HG03442 (cell line): ENCODE results near the gene HYPK.
"Not testable (repeated sequence)": the region's sequence is repeated elsewhere in the genome, so short reads cannot be mapped to it uniquely, and the experiment has no call there.

Source experiments
- ATAC-seq: cut with Tn5 transposase; IDR thresholded peaks from one replicate; pipeline ENCODE4 v1.9.1; 2021; ENCODE audit warnings: mild to moderate bottlenecking, moderate library complexity; ENCODE audit not compliant: unreplicated experiment

The HYPK gene

DNA sequence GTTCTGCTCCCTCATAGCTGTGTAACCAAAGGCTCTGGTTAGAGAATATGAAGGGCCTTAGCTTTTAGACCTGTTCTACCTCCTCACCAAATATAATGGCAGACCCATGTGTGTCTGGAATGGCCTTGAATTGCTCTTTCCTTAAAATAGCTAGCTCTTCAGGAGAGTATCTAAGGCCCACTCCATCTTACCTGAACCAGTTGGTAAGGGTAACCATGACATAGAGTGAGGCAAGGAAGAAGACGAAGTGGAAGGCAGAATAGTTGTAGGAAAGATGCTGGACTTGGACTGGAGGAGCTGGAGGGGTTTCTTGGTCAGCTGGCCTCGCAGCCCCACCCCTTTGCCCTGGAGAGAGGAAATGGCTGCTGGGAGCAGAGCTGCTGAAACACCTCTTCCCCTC, 5.2 kb upstream of the HYPK start:
- no peak for ATAC-seq

DNA sequence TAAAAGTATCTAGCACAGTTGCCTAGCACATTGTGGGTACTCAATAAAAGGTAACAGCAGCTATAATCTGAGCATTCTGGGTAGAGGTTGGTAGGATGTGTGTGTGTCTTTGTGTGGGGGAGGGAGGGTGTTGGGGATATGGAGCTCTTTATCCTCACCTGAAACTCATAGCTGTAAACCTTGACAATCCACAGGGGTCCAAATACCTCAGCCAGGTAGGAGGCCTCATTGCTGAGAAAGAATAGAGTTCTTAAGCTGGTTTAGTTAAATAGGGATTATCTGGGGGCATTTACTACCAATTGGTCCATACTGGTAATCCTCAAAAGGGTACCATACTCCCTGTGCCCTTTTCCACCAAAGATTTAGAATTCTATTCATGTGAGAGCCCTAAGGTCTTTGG, 4.4 kb upstream of the HYPK start:
- no peak for ATAC-seq

DNA sequence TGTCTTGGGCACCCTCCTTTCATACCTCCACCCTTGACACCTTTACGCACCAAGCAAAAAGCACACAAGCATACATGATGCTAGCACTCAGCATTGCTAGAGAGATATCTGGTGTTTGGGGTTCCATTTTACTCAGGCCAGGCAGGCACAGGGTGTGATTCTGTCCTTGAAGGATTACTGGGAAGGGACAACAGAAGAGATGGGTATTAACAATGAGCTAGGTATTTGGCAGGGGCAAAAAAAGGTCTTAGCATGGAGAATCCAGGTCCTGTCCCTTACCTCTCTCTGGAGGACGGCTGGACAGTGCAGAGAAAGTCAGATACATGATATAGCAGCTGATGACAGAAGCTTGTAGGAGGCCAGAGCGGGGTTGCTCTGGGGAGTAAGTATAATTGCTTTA, 3.8 kb upstream of the HYPK start:
- no peak for ATAC-seq

DNA sequence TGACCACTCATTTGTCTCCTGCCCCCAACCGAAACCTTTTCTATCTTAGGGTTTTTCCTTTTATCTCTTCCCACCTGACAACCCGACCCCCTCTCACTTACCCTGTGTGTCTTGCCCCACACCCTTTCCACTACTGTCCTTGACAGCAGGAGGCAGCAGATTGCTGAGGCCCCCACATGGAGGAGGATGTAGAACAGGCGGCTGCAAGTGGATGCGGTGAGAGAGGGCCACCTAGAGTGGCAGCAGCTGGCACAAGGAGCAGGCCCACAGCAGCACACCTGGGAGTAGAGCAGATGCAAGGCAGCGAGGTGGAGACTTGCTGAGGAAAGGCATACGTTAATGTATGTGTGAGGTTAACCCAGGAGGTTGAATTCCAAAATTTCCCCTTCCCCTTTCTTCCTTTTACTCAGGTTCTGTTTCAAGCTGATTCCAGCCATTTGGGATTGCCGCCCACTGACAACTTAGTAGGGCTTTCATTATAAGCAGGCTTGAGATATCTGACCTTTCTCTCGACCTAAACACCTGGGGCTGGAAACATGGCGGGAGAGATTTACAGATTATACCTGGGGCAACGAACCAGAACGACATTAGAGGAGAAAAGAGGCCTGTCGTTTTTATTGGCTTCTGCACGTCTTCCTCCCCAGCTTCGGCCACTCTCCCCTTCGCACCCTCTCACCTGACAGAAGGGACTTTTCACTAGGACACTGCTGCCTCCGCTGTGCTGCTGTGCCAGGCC, 1.0 kb upstream of the HYPK start:
- ATAC-seq: no peak

DNA sequence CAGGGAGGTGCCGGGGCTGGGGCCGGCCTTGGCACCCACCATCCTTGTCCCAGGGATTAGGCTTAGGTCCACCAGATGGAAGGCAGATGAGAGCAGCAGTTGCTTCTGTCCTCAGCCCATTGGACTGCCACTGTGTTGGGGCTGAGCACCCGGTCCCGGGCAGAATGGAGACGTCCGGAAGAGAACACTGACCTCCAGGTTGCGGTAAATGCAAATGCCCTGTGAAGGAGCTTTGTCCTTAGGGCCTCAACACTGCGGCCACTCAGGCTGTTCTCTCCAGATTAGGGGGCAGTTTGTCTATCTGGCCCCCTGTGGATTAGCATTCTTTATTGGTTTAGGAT, 484 bp upstream of the HYPK start, which contains the start of gene SERINC4:
TSS of gene SERINC4 (minus strand) at position 276 of the 341 bp plus-strand sequence. CDS start at position 42, 234 bp downstream.
- no peak for ATAC-seq

DNA sequence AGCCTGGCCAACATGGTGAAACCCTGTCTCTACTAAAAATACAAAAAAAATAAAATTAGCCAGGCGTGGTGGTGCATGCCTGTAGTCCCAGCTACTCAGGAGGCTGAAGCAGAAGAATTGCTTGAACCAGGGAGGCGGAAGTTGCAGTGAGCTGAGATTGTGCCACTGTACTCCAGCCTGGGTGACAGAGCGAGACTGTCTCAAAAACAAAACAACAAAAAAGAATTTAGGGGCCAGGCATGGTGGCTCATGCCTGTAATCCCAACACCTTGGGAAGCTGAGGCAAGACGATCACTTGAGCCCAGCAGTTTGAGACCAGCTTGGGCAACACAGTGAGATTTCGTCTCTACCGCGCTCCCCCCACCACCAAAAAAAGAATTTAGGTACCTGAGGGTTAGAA, 2.3 kb downstream of the HYPK start:
- ATAC-seq: not testable (repeated sequence)

DNA sequence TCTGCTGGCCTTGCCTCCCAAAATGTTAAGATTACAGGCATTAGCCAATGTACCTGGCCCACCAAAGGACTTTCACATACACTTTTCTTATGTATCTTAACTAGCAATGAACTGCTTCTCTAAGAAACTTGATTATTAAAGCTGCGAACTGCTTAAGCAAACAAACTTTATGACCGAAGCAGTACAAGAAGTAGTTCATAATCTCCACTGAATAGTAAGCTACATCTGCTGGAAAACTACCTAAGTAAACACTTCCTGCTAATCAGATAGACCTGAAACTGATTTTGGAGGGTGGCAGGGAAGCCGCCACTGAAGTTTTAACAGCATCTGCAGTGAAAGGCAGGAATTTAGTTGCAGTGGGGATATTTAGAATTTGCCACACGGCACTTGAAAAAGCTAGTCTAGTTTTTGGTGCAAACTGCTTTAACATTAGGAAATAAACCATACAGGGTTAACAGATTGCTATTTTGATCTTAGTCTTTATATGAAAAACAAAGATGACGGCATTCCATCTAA, 8.1 kb downstream of the HYPK start:
- ATAC-seq: no peak

DNA sequence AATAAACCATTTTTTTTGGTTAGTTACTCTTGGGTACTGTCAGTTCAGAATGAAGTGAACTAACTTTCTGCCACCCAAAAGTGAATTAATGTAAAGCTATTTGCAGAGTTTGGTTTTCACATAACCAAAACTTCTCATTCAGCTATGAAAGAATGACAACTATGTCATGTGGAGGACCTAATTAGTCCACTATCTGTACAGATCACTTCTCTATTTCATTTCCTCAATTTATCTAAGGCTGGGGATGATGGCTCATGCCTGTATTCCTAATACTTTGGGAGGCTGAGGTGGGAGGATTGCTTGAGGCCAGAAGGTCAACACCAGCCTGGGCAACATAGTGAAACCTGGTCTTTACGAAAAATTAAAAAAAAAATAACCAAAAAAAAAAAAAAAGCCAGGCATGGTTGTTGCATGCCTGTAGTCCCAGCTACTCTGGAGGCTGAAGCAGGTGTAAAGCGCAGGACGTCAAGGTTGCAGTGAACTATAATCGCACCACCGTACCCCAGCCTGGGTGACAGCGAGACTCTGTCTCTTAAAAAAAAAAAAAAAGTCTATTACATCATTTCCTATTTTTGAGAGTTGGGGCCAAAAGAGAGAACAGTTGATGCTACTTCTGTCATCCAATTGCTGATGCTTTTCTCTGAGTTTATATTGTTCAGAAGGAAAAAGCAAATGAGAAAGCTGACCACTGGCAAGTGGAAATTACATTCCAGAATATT, 8.7 kb downstream of the HYPK start:
- ATAC-seq: peak; percentile 45

DNA sequence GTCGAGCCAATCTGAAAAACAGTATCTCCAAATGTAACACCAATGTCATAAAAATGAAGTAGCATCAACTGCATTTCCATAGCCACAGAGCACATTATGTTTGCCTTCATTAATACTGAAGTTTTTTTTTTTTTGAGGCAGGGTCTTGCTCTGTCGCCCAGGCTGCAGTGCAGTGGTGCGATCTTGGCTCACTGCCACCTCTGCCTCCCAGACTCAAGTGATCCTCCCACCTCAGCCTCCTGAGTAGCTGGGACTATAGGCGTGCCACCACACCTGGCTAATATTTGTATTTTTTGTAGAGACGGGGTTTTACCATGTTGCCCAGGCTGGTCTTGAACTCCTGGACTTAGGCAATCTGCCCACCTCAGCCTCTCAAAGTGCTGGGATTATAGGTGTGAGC, 14.7 kb downstream of the HYPK start:
- not testable (repeated sequence) for ATAC-seq

DNA sequence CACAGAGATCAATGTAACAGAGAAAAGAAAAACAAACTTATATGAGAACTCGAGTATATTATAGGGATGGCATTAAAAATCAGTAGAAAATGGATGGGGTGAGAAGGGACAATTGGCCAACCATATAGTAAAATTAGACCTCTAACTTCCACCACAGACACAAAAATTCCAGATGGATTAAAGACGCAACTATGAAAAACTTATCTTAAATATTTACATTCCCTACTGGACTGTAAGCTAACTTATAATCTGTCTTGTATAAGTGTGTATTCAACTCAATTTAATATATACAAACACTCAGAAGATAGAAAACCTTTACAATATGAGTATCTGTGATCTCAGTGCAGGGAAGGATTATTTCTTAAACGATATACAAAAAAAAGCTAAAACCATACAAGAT, 21.1 kb downstream of the HYPK start:
- ATAC-seq: no peak

DNA sequence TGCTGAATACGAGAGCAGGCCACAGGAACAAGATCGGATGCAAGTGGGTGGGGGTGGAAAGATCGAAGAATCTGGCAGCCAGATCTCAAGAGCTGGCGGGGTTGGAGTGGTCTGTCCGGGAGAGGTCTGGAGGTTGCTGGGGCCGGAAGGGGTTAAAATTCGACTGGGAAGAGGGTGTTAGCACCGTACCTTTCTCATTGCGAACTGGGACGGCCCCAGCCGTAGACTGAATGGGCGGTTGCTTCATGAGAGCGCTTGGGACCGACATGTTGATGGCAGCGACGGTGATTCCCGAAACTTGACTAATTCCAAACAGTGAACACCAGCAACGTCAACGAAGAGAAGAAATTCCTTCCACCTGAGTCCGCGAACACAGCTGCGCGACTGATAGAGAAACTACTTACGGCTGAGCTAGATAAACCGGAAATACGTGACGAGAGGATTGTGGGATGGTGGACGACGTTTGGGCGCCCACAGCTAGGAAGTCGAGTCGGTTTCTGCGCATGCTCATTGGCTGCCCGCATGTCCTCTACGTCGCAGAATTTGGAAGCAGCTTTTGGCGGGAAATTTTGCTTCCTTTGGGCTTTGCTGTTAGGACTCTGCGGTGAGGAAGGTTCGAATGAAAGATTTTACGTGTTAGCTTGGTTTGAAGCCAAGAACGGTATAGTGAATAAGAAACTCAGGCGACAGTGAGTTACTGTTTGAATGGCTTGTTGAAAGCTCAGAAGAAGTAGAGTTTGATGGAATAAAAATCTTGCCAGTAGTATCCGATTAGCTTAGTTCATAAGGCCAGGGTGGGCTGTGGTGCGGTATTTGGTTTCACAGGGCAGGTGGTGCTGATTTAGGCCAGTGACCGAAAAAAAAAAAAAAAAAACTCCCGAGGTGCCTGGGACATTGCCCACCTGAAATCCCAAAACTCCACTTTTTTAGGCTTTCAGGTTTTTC, 24.2 kb downstream of the HYPK start, which contains the start of gene MFAP1:
TSS of gene MFAP1 (minus strand) at position 389 of the 945 bp plus-strand sequence. CDS start at position 268, 121 bp downstream.
- peak; percentile 67 for ATAC-seq

DNA sequence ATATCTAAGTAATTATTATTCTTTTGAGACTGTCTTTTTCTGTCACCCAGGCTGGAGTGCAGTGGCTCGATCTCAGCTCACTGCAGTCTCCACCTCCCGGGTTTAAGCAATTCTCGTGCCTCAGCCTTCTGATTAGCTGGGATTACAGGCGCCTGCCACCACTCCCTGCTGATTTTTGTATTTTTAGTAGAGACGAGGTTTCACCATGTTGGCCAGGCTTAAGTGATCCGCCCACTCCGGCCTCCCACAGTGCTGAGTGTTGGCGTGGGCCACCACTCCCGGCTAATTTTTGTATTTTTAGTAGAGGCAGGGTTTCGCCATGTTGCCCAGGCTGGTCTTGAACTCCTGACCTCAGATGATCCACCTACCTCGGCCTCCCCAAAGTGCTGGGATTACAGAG, 24.9 kb downstream of the HYPK start:
- not testable (repeated sequence) for ATAC-seq

DNA sequence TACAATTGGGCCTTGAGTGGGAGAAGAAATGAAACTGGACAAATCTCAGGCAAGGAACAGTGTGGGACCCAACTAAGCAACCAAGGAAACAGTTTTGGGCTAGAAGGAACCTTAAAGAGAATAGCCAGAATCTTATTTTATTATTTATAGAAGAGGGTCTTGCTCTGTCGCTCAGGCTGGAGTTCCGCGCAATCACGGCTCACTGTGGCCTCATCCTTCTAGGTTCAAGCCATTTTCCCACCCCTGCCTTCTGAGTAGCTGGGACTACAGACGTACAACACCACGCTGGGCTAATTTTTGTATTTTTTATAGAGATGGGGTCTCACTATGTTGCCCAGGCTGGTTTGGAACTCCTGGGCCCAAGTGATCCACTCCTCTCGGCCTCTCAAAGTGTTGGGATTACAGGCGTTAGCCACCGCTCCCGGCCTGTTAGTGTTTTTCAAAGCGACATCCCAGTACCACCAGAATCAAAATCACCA, 25.7 kb downstream of the HYPK start:
- ATAC-seq: no peak

DNA sequence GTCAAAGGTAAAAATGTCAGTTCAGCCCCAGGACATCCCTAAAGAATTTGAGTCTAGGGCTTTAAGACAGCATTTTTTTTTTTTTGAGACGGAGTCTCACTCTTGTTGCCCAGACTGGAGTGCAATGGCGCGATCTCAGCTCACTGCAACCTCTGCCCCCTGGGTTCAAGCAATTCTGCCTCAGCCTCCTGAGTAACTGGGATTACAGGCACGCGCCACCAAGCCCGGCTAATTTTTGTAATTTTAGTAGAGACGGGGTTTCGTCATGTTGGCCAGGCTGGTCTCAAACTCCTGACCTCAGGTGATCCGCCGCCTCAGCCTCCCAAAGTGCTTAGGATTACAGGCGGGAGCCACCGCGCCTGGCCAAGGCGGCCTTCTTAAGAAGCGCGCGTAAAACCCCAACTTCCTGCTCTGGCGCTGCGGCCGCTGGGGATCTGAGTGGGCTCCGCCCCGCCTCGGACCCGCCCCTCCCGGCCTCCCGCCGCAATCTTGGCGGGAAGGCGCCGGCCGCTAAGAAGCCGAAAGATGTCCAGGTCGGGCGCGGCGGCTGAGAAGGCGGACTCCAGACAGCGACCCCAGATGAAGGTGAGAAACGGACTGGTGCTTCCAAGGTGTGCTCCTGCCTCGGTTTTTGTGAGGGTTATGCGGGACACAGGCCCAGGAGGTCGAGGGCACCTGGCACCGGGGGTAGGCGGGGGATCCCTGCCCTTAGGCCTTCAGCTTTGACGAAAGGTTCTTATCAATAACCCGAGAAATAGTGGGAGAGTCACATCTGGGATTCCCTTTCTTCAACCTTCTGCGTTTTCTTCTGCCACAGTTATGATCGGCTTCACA, 26.3 kb downstream of the HYPK start, which contains the start of gene WDR76:
TSS of gene WDR76 (plus strand) at position 495 of the 834 bp plus-strand sequence. CDS start at position 526, 31 bp downstream.
- ATAC-seq: peak; percentile 59

DNA sequence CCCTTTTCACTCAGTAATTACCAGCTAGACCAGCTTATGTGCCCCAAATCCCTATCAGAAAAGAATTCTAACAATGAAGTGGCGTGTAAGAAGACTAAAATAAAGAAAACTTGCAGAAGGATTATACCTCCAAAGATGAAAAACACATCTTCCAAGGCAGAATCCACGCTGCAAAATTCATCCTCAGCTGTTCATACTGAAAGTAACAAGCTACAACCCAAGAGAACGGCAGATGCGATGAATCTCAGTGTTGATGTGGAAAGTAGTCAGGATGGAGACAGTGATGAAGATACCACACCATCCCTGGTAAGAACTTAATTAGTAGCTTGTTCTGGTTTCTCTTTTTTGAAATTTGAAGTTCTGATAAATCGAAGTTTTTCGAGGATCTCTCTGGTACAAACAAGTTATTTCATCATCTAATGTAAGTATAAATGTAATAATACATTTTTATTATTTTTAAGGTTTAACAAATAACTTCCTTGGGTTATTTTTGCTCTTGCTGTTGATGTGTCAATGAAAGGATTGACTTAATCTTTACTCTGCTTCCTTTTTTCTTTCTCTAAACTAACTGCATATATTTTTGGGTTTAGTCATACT, 27.8 kb downstream of the HYPK start:
- no peak for ATAC-seq

DNA sequence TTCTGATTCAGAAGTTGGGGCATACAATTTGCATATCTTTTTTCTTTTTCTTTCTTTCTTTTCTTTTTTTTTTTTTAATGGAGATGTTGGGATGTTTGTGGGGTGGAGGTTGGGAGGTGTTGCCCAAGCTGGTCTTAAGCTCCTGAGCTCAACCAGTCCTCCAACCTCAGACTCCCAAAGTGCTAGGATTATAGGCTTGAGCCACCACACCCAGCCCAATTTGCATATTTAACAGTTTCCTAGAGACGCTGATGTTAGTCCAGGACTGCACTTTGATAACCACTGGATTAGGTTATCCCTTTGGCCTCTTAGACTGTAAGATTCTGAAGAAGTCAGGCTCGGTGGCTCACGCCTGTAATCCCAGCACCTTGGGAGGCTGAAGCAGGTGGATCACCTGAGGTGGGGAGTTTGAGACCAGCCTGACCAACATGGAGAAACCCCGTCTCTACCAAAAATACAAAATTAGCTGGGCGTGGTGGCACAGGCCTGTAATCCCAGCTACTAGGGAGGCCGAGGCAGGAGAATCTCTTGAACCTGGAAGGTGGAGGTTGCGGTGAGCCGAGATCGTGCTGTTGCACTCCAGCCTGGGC, 29.6 kb downstream of the HYPK start:
- not testable (repeated sequence) for ATAC-seq

DNA sequence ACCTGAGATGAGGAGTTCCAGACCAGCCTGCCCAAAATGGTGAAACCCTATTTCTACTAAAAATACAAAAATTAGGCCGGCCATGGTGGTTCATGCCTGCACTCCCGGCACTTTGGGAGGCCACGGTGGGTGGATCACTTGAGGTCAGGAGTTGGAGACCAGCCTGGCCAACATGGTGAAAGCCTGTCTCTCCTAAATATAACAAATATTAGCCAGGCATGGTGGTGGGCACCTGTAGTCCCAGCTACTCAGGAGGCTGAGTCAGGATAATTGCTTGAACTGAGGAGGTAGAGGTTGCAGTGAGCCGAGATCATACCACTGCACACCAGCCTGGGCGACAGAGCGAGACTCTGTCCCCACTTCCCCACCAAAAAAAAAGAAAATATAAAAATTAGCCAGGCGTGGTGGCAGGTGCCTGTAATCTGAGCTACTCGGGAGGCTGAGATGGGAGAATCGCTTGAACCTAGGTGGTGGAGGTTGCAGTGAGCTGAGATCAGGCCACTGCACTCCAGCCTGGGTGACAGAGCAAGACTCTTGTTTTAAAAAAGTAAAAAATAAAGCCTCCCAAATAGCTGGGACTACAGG, 30.4 kb downstream of the HYPK start:
- not testable (repeated sequence) for ATAC-seq

DNA sequence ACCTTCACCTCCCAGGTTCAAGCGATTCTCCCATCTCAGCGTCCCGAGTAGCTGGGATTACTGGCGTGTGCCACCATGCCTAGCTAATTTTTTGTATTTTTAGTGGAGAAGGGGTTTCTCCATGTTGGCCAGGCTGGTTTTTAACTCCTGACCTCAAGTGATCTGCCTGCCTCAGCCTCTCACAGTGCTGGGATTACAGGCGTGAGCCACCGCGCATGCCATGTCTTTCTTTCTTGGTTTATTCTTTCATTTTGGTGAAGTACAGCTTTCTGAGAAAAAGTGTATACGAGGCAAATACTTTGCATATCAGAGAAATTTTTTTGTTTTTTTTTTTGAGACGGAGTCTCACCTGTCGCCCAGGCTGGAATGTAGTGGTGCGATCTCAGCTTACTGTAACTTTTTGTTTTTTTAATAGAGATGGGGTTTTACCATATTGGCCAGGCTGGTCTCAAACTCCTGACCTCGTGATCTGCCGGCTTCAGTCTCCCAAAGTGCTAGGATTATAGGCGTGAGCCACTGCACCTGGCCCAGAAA, 31.2 kb downstream of the HYPK start:
- ATAC-seq: not testable (repeated sequence)
